Subcutaneous abdominal adipose tissue (tissue), 5 donors: ENCODE data around the gene PHPT1.
"Not testable (repeated sequence)": the region's sequence is repeated elsewhere in the genome, so short reads cannot be mapped to it uniquely, and the experiment has no call there.

Experiments
- H3K27ac ChIP-seq: one replicate; pipeline ENCODE4 v1.7.0; 2013; ENCODE audit warnings: low read depth, mild to moderate bottlenecking, inconsistent platforms, low read length, moderate library complexity
- H3K27me3 ChIP-seq, 5 donors: one replicate each; pipeline ENCODE4 v1.7.0; 2013; ENCODE audit warnings: low read length in 5 of 5, inconsistent platforms in 1 of 5; ENCODE audit not compliant: control insufficient read depth in 5 of 5, insufficient read depth in 4 of 5
- H3K36me3 ChIP-seq, 5 donors: one replicate each; pipeline ENCODE4 v1.7.0; 2013; ENCODE audit warnings: low read length in 5 of 5; ENCODE audit not compliant: control insufficient read depth in 5 of 5, insufficient read depth in 5 of 5
- H3K4me1 ChIP-seq, 5 donors: one replicate each; pipeline ENCODE4 v1.7.0; 2013; ENCODE audit warnings: low read length in 5 of 5, mild to moderate bottlenecking in 3 of 5, moderate library complexity in 1 of 5; ENCODE audit not compliant: control insufficient read depth in 5 of 5, insufficient read depth in 5 of 5
- H3K4me3 ChIP-seq, 5 donors: one replicate each; pipeline ENCODE4 v1.7.0; 2013; ENCODE audit warnings: low read length in 5 of 5, low read depth in 1 of 5
- H3K9ac ChIP-seq, 5 donors: one replicate each; pipeline ENCODE4 v1.7.0; 2013; ENCODE audit warnings: low read length in 5 of 5, mild to moderate bottlenecking in 4 of 5, moderate library complexity in 3 of 5
- H3K9me3 ChIP-seq, 5 donors: one replicate each; pipeline ENCODE4 v1.7.0; 2013; ENCODE audit warnings: low read length in 5 of 5; ENCODE audit not compliant: control insufficient read depth in 5 of 5
- donor health status: healthy.
- donor health status: healthy.
- donor health status: healthy.
- donor health status: healthy.
- donor health status: healthy.

Gene PHPT1

DNA sequence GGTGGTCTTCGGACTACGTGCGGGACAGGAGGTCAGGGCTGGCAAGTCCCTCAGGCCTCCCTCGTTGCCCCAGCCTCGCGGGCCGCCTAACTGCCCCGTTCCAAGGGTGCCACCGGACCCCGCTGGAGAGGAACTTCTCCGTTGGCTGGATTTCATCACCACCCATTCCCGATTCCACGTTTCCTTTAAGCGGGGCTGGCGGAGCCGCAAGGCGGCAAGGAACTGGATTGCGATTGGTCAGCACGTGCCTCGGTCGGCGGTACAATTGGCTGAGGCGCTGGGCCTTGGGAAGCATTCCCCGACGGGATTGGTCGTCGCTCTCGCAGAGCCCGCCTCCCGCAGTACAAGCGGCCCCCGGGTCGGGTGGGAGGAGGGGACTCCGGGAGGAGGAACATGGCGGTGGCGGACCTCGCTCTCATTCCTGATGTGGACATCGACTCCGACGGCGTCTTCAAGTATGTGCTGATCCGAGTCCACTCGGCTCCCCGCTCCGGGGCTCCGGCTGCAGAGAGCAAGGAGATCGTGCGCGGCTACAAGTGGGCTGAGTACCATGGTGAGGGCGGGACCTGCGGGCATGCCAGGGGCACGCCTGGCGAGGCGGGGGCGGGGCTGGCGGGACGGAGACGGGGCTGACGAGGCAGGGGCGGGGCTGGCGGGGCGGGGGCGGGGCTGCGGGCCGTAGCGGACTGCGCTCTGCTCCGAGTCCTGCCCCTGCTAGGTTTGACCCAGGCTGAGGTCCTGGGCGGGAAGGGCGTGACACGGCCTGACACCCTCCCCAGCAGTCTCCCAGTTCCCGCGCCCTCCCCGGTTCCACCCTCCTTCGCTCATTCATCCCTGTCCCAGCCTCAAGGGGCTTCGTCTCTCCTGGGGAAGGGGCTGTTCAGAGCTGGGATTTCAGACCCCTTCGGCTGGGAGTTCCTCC lies at the start of gene PHPT1:
PHPT1 (plus strand) TSS at position 372 of the 922 bp plus-strand sequence; CDS start at position 394, 22 bp downstream.
- Histone ChIP-seq H3K9ac (peak within 1 kb of the TSS in 4 of 5 donors; percentile 64 to 87 (median 76)), H3K4me3 (peak within 1 kb of the TSS; percentile 84 to 96 (median 91)), H3K9me3 (no peaks in the 10 kb centered on the region), H3K27ac (peak within 1 kb of the TSS; percentile 74), H3K4me1 (peaks cover 2 to 54% (median 31%) of the 10 kb centered on the region in 5 donors), H3K27me3 (peaks cover 3 to 18% (median 17%) of the 10 kb centered on the region in 5 donors), H3K36me3 (peaks cover 0 to 13% (median 3%) of the 10 kb centered on the region in 5 donors)

DNA sequence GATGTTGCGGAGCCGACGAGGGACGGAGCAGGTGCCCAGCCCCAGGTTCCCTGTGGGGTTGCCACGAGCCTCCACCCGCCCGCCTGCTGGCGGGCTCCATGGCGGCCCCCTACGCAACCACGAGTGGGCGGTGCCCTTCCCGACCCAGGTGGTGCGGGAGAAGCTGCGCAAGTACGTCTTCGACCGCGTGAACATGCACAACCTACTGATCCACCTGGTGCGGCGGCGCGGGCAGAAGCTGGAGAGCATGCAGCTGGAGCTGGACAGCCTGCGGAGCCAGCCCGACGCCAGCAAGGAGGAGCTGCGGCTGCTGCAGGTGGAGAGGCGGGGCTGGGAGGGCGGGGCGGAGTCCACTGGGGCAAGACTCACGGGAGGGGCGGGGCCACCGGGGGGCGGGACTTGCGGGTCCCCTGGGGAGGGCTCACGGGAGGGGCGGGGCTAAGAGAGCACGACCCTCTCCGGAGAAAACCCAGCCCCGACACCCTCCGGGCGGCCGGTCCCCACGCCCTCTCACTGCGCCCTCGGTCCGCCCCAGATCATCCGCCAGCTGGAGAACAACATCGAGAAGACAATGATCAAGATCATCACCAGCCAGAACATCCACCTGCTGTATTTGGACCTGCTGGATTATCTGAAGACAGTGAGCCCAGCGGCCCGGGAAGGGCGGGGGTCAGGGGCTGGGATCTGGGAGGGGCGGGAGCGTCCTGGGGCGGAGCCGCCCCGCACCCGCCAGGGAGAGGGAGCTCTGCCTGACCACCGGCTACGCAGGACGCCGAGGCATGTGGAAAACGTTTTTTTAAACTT lies 49.2 kb upstream of the PHPT1 start:
- no peaks in the 10 kb centered on the region for H3K9me3 ChIP-seq
- H3K27ac ChIP-seq, result no peak overlapping the region
- H3K27me3 ChIP-seq, result peaks cover 25 to 47% (median 29%) of the 10 kb centered on the region in 5 donors
- no peak overlapping the region for H3K9ac ChIP-seq
- H3K4me1 ChIP-seq, result peaks cover 0 to 34% (median 21%) of the 10 kb centered on the region in 5 donors
- peak overlapping the region in 3 of 5 donors; percentile 11 to 52 (median 37) for H3K4me3 ChIP-seq
- H3K36me3 ChIP-seq, result peaks cover 0 to 8% (median under 1%) of the 10 kb centered on the region in 5 donors

- Histone ChIP-seq H3K27ac (no peak overlapping the region), H3K27me3 (peaks cover 25 to 34% (median 29%) of the 10 kb centered on the region in 5 donors), H3K9me3 (no peaks in the 10 kb centered on the region), H3K9ac (no peak overlapping the region), H3K4me3 (no peak overlapping the region), H3K4me1 (peaks cover 0 to 30% (median 27%) of the 10 kb centered on the region in 5 donors), H3K36me3 (peaks cover 0 to 11% (median 4%) of the 10 kb centered on the region in 5 donors)
Observed at GRCh38 chr9:136802321-136802720, 46.9 kb upstream of the PHPT1 start.

DNA sequence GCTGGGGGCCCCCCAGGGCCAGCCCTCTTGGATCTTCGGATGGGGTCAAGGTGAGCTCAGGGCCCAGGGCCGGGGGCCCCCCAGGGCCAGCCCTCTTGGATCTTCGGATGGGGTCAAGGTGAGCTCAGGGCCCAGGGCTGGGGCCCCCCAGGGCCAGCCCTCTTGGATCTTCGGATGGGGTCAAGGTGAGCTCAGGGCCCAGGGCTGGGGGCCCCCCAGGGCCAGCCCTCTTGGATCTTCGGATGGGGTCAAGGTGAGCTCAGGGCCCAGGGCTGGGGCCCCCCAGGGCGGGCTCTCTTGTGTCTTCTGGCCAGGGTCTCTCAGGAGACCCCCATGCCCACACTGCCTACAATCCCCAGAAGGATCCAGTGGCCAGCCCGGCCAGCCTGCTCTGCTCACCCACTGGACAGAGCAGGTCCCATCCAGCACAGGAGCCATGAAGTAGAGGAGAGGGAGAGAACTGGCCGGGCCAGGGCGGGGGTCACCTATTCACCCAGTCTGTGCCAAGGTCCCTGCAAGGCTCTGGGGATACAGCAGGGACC lies 46.1 kb upstream of the PHPT1 start:
- Histone ChIP-seq H3K36me3 (peaks cover 0 to 11% (median 4%) of the 10 kb centered on the region in 5 donors), H3K4me1 (peaks cover 0 to 31% (median 27%) of the 10 kb centered on the region in 5 donors), H3K27me3 (peaks cover 25 to 32% (median 29%) of the 10 kb centered on the region in 5 donors)
- not testable (repeated sequence) for H3K9ac ChIP-seq, H3K27ac ChIP-seq, H3K9me3 ChIP-seq, H3K4me3 ChIP-seq

DNA sequence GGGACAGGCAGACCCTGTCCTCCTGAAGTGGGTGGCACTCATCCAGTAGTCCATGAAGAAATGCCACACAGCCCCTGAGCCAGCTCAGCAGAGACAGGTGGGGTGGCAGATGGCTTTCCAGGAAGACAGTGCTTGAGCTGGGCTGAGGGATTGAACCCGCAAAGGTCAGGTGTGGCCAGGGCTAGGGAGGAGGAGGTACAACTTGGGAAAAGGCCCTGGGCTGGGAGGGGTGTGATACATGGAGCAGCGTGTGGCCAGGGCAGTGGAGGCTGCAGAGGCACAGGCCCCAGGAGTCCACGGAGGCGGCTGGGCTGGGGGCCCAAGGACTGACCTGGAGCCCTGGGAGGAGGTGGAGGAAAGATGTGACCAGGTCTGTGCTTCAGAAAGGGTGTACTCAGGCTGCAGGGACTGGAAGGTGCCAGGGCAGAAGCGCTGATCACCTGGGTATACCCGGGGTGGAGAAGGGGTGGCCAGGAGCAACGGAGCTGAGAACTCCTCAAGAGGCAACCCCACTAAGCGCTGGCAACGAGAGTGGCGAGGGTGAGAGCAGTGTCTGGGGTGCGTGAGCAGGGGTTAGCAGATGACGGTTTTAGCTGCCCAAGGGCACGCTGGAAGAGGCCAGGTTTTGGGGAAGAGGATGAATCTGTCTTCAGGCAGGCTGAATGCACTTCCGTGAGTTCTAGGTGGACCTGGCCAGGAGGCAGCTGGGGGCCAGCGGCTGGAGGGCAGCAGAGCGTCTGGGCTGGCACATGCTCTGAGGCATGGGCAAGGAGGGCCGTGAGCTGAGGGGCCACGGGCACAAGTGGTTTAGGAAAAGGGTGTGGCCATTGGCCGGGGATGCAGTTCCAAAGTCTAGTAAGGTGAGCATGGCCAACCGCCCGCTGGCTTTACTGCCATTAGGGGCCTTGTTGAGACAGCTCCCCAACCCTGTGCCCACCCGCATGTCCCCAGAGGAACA lies 45.4 kb upstream of the PHPT1 start:
- Histone ChIP-seq H3K27ac (no peak overlapping the region), H3K9me3 (no peaks in the 10 kb centered on the region), H3K27me3 (peaks cover 20 to 27% (median 24%) of the 10 kb centered on the region in 5 donors), H3K4me1 (peaks cover 0 to 36% (median 30%) of the 10 kb centered on the region in 5 donors), H3K9ac (no peak overlapping the region), H3K4me3 (no peak overlapping the region), H3K36me3 (peaks cover 0 to 11% (median 4%) of the 10 kb centered on the region in 5 donors)

DNA sequence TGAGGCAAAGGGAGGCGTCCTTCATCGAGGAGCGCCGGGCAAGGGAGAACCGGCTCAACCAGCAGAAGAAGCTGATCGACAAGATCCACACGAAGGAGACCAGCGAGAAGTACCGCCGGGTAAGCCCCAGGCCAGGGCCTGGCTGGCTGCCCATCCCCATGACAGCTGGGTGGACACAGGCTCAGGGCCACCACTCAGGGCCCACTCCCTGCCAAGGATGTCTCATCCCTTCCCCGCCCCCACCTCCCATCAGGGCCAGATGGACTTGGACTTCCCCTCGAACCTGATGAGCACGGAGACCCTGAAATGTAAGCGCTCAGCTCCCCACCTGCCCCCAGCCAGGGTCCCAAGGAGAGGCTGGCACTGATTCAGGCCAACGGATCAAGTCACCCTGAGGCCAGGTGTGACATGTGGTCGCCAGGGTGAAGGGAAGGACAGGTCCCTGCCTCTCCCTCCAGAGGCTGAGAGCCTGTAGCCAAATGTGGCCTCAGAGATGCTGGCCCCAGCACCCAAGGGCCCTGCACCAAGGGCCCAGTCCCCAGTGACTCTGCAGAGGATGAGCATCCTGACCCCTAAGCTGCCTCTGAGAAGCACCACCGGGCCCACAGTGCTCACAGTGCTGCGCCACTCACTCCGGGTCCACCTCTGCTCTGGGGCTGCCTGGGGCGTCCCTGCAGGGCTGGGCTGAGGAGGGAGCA lies 44.6 kb upstream of the PHPT1 start:
- Histone ChIP-seq H3K9me3 (no peaks in the 10 kb centered on the region), H3K4me1 (peaks cover 0 to 39% (median 34%) of the 10 kb centered on the region in 5 donors), H3K4me3 (no peak overlapping the region), H3K9ac (no peak overlapping the region), H3K27ac (no peak overlapping the region), H3K27me3 (peaks cover 12 to 19% (median 16%) of the 10 kb centered on the region in 5 donors), H3K36me3 (peaks cover 0 to 11% (median 4%) of the 10 kb centered on the region in 5 donors)

- Histone ChIP-seq H3K4me3 (no peak overlapping the region), H3K36me3 (peaks cover 0 to 11% (median 4%) of the 10 kb centered on the region in 5 donors), H3K9me3 (no peaks in the 10 kb centered on the region), H3K27me3 (peaks cover 10 to 16% (median 14%) of the 10 kb centered on the region in 5 donors), H3K9ac (no peak overlapping the region), H3K4me1 (peaks cover 0 to 40% (median 36%) of the 10 kb centered on the region in 5 donors), H3K27ac (no peak overlapping the region)
Observed at GRCh38 chr9:136805207-136805740, 43.9 kb upstream of the PHPT1 start.

DNA sequence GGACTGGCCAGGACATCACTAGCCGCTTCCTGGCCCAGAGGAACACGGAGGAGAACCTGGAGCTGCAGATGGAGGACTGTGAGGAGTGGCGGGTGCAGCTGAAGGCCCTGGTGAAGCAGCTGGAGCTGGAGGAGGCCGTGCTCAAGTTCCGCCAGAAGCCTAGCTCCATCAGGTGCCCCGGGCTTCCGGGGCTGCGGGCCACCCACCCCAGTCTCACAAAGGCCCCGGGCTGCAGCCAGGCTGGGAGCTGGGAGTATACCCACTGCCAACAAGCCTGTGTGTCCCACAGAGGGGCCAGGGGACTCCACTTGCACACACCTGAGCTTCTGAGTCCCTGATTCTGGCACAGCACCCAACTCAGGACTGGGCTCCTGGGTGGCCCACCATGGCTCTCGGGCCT lies 43.1 kb upstream of the PHPT1 start:
- Histone ChIP-seq H3K9ac (no peak overlapping the region), H3K4me1 (peaks cover 0 to 34% (median 33%) of the 10 kb centered on the region in 5 donors), H3K4me3 (no peak overlapping the region), H3K36me3 (peaks cover 0 to 14% (median 4%) of the 10 kb centered on the region in 5 donors), H3K27ac (no peak overlapping the region), H3K27me3 (peaks cover 7 to 10% (median 8%) of the 10 kb centered on the region in 5 donors), H3K9me3 (no peaks in the 10 kb centered on the region)
